ENCODE data around the gene WBP2NL. TPM values are rescaled to one million over a fixed set of nuclear protein-coding genes. Genes with fewer than 3 reads are reported as not detected.

The WBP2NL gene
- total RNA-seq, 2 donors from 2014 or later = 1.3 TPM; not detected in 1

GRCh38 chr22:42050641-42051180, 52.1 kb downstream of the WBP2NL start:
- DNase-seq (ENCODE audit: low spot score) (no peak), ATAC-seq (ENCODE audit: insufficient number of reproducible peaks, low FRiP score, low read depth) (no peak)
- Histone ChIP-seq H3K4me1 (ENCODE audit: control insufficient read depth in 1 of 2, low read depth in 2 of 2) (no peaks in the 10 kb centered on the region), H3K9me3 (no peaks in the 10 kb centered on the region), H3K4me3 (no peak overlapping the region), H3K36me3 (no peaks in the 10 kb centered on the region), H3K27me3 (replicated peaks; ENCODE audit: insufficient read depth) (no peaks in the 10 kb centered on the region), H3K27ac (no peak overlapping the region)
- no peak for TF ChIP-seq CTCF (IDR thresholded peaks at IDR 0.05)

GRCh38 chr22:42052765-42053164, 54.2 kb downstream of the WBP2NL start:
- ATAC-seq (ENCODE audit: insufficient number of reproducible peaks, low FRiP score, low read depth) (no peak), DNase-seq (ENCODE audit: low spot score) (no peak)
- peaks cover 7% of the 10 kb centered on the region for H3K9me3 ChIP-seq
- H3K27me3 ChIP-seq (replicated peaks; ENCODE audit: insufficient read depth) = no peaks in the 10 kb centered on the region
- H3K27ac ChIP-seq = no peak overlapping the region
- TF ChIP-seq CTCF (IDR thresholded peaks at IDR 0.05) = no peak
- no peaks in the 10 kb centered on the region for H3K36me3 ChIP-seq
- H3K4me1 ChIP-seq (ENCODE audit: control insufficient read depth in 1 of 2, low read depth in 2 of 2) = no peaks in the 10 kb centered on the region
- H3K4me3 ChIP-seq = no peak overlapping the region

- H3K4me3 ChIP-seq = no peak overlapping the region
- H3K36me3 ChIP-seq = peaks cover 15% of the 10 kb centered on the region
- H3K9me3 ChIP-seq = peaks cover 7% of the 10 kb centered on the region
- no peaks in the 10 kb centered on the region for H3K4me1 ChIP-seq (ENCODE audit: control insufficient read depth in 1 of 2, low read depth in 2 of 2)
- ATAC-seq (ENCODE audit: insufficient number of reproducible peaks, low FRiP score, low read depth) (no peak), DNase-seq (ENCODE audit: low spot score) (no peak)
- no peak for TF ChIP-seq CTCF (IDR thresholded peaks at IDR 0.05)
- H3K27ac ChIP-seq = no peak overlapping the region
- H3K27me3 ChIP-seq (replicated peaks; ENCODE audit: insufficient read depth) = no peaks in the 10 kb centered on the region
Measured at GRCh38 chr22:42056757-42057511, 58.3 kb downstream of the WBP2NL start.

GRCh38 chr22:42060489-42060888, 61.9 kb downstream of the WBP2NL start:
- H3K4me1 ChIP-seq (ENCODE audit: control insufficient read depth in 1 of 2, low read depth in 2 of 2) = no peaks in the 10 kb centered on the region
- no peak for ATAC-seq (ENCODE audit: insufficient number of reproducible peaks, low FRiP score, low read depth)
- H3K27me3 ChIP-seq (replicated peaks; ENCODE audit: insufficient read depth) = no peaks in the 10 kb centered on the region
- peaks cover 25% of the 10 kb centered on the region for H3K36me3 ChIP-seq
- H3K9me3 ChIP-seq = peaks cover 7% of the 10 kb centered on the region
- DNase-seq (ENCODE audit: low spot score) = no peak
- no peak for TF ChIP-seq CTCF (IDR thresholded peaks at IDR 0.05)
- H3K4me3 ChIP-seq = no peak overlapping the region
- no peak overlapping the region for H3K27ac ChIP-seq

GRCh38 chr22:42061041-42061440, 62.5 kb downstream of the WBP2NL start:
- no peak for DNase-seq (ENCODE audit: low spot score)
- H3K27me3 ChIP-seq (replicated peaks; ENCODE audit: insufficient read depth) = no peaks in the 10 kb centered on the region
- no peak overlapping the region for H3K4me3 ChIP-seq
- H3K27ac ChIP-seq = no peak overlapping the region
- ATAC-seq (ENCODE audit: insufficient number of reproducible peaks, low FRiP score, low read depth) = no peak
- peaks cover 7% of the 10 kb centered on the region for H3K9me3 ChIP-seq
- TF ChIP-seq CTCF (IDR thresholded peaks at IDR 0.05) = no peak
- no peaks in the 10 kb centered on the region for H3K4me1 ChIP-seq (ENCODE audit: control insufficient read depth in 1 of 2, low read depth in 2 of 2)
- peaks cover 27% of the 10 kb centered on the region for H3K36me3 ChIP-seq
